ENCODE results near the gene CRYBA2.

Gene CRYBA2

DNA sequence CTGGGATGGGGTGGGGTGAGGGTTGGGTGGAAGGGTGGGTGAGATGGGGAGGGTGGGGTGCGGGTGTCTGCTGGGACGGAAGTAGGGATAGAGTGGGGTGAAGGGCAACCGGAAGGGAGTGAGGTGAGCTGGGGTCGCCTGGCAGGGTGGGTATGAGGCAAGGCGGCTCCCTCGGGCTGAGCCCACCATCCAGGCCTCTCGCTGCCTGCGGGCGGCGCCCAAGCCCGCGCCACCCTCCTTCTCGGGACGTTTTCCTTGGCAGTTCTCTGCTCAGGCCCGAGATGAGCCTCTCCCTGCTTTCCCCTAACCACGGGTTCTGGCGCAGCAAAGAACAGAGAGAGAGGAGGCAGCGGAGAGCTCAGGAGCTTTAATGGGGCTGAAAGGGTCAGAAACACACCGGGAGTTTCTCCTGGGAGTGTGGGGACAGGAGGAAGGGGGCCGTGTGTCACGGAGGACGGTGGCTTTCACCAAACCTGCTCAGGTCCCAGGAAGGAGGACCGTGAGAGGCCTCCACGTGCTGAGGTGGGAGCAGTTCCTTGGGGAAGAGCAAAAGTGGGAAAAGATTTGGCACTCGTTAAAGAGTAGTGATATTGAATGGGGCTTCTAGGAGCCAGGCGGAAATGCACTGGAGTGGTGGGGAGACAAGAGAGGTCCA, 12.4 kb downstream of the CRYBA2 start:
- DNase-seq: no peak

DNA sequence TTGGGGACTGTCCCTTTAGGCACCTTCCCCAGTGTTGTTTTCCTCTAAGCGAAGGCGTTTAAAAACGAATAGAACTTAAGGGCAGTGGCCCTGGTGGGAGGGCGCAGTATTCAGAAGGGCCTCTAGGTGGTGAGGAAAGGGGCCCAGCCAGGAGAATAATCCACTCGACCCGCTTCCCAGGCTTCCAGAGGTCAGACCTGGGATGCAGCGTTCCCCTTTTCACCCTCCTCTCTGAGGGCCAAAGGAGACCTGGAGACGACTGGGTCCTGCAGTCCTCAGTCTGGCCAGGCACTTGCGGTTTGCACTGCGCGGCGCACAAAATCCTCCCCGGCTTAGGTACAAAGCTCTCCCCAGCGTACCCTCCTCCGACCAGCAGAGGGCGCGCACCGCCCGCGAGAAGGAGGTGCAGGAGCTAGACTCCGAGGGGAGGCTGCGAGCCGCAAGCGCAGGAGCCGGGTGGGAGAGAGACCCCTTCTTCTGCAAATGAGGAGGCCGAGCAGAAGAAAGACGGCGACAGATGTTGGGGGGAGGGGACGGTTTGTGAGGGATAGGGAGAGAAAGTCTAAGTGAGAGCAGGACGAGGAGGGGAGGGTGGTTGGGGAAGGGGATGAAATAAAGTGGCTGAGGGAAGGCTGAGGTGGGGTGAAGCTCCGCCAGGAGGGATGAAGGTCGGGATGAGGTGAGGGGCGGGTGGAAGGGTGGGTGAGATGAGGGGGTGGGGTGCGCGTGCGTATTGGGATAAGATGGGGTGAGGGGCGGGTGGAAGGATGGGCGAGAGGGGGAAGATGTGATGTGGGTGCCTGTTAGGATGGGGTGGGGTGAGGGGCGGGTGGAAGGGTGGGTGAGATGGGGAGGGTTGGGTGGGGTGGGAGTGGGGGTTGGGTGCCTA, 13.1 kb downstream of the CRYBA2 start:
- peak; percentile 79 for DNase-seq

DNA sequence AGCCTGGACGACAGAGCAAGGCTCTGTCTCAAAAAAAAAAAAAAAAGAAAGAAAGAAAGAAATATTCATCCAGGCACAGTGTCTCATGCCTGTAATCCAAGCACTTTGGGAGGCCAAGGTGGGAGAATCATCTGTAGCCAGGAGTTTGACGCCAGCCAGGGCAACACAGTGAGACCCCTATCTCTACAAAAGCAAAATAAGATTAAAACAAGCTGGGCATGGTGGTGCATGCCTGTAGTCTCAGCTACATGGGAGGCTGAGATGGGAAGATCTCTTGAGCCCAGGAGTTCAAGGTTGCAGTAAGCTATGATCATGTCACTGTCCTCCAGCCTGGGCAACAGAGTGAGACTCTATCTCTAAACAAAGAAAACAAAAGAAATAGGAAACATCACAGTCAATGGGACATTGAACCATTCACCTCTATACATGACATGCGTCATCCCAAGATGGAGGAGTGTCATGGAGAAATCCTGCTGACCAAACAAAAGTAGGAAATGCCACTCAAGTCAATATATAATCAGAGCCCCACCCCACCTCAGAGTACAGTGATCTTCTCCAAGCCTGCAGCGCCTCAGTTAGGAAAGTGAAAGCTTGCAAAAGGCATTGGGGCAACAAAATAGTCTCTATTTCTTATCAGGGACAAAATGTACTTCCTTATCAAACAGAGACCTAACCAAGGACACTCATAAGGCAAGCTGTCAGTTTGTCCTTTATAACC, 18.0 kb downstream of the CRYBA2 start:
- DNase-seq: no peak

DNA sequence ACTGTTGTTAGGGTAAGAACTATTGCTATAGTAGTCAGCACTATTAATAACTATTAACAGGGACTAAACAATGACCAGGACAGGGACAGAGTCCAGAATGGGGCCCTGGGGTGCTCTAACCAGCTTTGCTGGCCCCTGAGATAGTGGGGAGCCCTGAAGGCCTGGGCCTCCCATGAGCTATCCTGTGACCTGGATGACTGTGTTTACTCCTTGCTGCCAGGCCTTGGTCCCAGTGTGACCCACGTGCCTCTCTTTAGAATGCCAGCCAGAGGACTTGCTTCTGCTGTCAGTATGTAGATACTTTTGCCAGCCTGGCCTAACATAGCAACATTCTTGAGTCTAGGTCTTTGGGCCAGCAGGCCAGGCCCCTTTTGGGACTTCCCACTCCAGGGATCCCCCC, 22.3 kb downstream of the CRYBA2 start:
- no peak for DNase-seq

DNA sequence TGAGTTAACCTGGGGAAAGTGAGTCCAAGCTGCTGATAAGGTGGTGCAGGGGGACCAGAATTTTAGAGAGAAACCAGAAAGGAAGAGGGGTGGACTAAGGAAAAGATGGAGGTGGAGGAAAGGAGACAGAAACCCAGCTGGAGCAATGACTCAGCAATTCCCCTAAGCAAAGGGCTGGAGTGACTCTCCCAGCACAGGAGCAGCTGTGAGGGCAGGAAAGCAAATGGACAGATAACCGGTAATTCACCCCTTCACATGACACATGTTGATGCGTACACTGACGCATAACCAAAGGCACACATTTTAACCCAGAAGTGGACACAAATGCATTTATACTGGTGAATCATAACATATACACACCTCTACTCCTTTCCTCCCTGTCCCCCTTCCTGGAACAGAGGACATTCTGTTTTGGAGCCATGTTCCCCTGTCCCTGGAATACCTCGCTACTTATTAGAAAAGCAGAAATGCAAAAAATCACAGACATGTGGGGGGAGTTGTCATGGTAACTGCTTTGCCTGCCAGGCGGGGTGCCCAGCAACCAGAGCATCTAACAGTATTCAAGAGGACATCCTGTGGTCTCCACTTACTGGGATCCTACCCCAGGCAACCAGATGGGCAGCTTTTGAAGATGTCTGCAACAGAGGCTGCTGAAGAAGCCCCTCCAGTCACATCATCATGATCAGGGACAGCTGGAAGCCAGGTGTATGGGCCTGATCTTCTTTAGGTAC, 29.0 kb downstream of the CRYBA2 start:
- DNase-seq: no peak

DNA sequence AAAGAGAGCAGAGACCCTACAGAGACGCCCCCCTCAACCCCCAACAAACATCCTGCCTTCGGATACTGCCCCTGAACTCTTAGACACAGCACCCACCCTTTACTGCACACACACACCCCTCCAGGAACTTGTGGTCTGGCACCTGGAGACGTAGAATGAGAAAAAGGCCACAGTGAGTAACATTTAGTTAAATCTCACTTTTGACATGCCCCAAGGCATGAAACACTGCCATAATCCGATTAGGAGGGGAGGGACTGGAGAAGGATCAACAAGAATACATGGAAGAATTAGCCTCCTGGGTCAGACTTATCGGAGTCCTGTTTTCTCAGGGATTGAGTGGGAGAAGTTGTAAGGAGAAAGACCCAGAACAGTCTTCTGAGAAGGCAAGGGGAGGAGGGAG, 29.6 kb downstream of the CRYBA2 start:
- DNase-seq: no peak

DNA sequence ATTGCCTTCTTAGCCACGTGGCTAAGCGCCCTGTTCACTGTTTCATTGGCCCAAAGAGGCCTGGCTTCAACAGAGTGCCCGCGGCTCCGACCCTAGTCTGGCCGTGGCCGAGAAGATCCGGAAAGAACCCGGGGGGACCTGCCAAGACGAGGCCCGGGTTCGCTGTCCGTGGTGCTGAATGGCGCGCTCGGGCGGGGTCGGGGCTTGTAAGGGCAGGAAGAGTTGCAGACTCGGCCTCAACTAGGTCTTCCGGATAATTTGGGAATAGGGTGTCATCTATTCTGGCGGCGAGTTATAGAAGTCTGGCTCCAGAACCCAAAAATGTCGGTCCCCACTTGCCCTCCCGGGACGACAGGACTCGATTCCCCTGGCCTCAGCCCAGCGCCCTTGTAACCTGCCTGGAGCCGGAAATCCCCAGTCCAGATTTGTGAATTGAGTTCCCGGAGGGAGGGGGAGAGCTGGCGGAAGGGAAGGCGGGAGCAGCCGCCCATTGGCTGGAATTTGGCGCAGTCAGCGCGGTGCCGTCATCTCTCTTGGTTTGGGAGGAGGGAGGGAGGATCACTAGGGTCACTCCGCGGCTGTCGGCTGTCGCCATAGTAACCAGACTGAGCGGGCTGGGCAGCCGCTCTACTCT, 30.2 kb downstream of the CRYBA2 start:
- DNase-seq: peak; percentile 59

DNA sequence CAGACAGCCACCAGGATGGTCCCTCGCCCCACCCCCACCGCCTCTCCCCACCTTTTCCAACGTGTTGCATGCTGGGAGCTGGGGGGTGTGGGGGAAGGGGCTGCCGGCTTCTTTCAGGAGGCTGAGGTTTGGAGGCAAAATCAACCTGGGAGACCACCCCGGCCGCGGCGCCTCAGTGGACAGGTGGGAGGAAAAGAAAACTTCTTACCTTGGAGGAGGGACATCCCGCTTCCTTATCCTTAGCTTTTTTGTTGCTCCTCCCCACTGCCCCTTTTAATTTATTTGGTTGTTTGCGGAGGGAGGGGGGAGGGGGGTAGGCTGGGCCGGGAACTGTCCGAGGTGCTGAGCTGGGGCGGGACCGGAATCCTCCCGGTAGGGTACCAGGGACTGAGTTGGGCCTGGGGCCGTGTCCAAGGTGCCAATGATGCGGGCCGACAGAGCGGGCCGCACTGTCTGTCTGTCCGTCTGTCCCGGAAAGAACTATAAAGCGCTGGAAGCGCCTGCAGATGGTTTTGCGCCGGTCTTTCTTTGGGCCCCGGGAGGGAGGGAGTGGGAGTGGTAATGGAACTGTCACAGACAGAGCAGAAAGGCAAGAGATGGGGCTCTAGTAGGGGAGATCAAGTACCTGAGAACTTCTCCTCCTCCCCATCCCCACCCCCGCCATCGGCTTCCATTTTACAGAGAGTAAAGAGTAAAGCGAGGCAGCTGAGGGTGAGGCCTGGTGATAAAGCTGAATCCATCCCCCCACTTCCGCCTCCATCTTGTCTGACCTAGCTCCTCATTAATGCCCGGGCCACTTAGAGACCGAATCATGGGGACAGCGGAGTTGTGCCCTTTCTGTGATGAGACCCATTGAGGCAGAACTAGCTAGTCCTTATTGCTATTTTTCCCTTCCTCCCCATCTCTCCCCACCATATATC, 31.3 kb downstream of the CRYBA2 start:
- no peak for DNase-seq

DNA sequence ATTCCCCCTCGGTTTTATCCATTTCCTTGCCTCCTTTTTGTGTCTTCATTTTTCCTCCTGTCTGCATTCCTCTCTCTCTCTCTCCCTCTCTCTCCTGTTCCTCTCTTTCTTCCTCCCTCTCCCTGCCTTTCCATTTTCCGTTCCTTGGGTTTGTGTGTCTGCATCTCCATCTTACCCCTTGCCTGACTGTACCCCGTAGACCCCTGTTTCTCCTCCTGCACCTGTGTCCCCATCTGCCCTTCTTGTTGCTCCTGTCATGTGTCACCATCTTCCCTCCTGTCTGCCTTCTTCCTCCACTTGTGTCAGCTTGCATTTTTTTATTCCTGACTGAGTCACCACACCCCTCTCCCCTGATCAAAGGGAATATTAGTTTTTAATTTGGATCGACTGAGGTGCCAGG, 32.0 kb downstream of the CRYBA2 start:
- no peak for DNase-seq

DNA sequence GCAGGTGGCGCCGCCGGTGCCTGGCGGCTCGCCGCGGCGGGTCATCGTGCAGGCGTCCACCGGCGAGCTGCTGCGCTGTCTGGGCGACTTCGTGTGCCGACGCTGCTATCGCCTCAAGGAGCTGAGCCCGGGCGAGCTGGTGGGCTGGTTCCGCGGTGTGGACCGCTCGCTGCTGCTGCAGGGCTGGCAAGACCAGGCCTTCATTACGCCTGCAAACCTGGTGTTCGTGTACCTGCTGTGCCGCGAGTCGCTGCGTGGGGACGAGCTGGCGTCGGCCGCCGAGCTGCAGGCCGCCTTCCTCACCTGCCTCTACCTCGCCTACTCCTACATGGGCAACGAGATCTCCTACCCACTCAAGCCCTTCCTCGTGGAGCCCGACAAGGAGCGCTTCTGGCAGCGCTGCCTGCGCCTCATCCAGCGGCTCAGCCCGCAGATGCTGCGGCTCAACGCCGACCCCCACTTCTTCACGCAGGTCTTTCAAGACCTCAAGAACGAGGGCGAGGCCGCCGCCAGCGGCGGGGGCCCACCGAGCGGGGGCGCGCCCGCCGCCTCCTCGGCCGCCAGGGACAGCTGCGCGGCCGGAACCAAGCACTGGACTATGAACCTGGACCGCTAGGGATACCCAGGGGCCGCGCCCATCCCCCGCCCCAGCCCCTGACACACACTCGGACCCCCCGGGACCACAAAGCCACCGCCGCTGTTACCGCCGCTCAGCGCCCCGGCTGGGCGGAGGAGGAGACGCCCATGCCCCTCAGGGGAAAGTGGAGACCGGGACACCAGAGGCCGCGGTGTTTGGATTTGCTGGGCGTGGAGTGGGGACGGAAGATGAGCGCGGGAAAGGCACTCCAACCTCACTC, 32.7 kb downstream of the CRYBA2 start:
- no peak for DNase-seq

DNA sequence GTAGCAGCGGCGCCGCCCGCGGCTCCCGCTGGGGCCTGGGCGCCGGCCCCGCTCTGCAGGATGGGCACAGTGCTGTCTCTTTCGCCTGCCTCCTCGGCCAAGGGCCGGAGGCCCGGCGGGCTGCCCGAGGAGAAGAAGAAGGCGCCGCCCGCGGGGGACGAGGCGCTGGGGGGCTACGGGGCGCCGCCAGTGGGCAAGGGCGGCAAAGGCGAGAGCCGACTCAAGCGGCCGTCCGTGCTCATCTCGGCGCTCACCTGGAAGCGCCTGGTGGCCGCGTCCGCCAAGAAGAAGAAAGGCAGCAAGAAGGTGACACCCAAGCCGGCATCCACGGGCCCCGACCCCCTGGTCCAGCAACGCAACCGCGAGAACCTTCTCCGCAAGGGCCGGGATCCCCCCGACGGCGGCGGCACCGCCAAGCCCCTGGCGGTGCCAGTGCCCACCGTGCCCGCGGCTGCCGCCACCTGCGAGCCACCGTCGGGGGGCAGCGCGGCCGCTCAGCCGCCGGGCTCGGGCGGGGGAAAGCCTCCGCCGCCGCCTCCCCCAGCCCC, 33.4 kb downstream of the CRYBA2 start:
- no peak for DNase-seq

DNA sequence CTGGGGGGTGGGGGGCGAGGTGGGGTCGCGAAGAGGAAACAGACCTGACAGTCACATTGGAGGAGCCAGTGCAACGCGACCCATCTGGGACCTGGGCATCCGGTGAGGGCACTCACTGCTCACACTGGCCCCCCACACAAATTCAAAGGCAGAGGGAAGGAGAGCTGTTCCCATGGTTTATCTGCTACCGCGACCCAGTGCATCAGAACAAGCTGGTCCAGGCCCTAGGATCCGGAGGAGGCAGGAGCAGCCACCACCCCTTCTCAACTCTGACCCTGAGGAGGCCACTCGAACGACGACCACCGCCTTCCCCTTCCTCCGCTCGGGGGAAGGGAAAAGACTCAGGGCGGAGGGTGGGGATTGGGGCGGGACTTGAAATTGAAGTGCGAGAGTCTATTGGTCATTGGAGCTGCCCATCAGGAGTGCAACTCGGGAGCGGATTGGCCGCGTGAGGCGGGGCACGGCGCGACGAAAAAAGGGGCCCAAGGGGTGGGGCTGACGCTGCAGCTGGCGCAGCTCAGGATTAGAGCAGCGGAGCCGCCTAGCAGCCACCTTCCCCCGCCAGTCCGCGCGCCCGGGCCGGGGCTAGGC, 34.0 kb downstream of the CRYBA2 start, which contains the start of gene CDK5R2:
TSS of gene CDK5R2 (plus strand) at position 526 of the 591 bp plus-strand sequence. CDS start 155 bp downstream, outside the sequence.
- peak; percentile 46 for DNase-seq

DNA sequence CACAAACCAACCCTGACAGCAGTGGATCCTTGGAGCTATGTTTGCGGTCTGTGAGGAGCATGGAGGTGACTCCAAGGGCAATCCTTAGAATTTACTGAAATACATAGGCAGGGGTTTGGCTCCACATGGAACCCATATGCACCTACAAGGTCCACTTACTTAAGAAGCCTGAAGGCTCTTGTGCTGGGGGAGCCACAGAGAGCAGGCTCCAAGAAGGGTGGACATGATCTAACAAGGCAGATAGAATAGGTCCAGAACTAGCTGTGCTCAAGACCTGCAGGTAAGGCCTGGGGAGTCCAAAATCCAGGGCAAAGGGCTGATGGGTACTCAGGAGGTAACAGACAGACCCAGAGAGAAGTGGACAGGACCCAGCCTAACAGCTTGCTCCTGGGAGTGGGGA, 34.9 kb downstream of the CRYBA2 start:
- DNase-seq: no peak

DNA sequence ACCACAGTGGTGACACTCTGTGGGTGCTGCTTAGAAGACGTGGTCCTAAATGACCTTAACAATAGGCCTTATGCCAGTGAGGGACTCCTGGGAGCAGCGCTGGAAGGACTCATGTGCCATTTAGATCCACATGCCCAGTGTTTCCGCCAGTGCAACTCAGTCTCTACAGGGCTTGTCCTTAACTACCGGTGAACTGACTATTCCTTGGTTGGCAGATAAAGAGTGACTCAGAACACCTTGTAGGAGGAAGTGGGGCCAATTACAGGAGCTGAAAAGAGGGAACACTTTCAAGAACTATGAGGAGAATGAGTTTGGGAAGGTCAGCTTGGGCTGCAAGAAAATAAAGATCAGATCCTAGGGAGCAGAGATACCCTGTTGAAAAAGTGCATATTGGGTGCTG, 35.6 kb downstream of the CRYBA2 start:
- no peak for DNase-seq

DNA sequence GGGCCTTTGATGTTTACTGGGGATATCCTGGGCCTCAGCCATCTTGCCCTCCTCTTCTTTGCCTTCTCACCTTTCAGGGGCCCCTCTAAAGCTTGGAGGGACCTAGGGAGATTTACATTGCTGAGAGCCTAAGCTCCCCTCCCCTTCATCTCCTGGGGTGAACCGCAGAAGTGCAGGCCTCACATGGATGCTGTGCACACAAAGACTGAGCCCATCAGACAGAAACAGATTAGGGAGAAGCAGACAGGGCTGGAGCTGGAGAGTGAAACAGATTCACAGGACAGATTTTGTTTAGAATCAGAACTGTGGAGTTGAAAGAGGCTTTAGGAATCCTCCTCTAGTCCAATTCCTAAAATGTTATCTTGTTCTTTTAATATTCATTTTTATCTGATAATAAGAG, 37.2 kb downstream of the CRYBA2 start:
- DNase-seq: no peak

DNA sequence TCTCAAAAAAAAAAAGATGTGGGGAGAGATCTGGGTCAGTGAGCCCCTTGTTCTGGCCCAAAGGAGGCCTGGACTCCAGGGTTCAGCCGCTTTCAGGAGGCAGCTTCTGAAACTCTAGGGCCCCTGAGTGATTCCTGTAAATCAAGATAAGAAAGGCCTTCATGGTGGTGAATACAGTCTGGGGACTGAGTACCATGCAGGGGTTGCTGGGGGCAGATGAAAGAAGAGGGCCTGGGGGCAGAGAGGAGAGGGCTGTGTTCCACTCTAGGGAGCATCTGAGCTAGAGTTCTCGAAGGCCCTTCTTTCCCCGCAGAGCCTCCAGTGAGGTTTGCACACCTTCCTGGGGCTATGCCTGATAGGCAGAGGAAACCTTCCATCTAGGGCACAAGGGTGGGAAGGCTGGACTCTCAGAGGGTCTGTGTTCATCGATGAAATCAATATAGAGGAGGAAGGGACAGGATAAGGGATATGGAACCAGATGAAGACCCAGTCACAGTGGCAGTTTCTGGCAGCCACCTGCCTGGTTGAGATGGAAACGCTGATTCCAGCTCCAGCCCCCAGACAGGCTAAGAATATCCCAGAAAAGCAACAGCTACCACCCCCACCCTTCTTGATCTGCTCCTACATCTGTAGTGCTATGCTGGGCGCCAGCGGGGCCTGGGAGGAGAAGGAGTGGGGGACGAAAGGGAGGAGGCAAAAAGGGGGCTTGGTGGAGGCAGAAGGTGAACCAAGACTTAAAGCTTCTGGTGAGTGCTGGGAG, 38.5 kb downstream of the CRYBA2 start:
- no peak for DNase-seq

DNA sequence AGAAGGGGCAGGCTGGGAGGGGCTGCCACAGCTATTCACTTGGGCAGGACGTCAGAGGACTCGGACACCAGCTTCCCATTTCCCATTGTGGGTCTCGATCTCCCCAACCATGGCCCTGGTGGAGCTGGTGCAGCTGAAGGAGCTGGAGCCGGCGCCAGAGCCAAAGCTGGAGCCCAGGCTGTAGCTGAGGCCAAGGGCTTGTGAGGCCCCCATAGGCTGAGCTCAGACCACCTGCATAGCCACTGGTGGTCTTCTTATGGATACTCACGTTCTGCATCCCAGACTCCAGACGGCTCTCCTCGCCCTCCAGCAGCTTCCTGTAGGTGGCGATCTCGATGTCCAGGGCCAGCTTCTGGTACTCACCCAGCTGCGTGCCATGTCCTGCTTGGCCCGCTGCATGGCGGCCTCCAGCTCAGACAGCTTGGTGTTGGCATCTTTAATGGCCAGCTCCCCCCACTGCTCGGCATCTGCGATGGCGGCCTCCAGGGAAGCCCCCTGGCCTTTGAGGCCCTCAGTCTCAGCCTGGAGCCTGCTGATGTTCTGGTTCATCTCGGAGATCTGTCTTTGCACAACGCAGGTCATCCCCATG, 39.8 kb downstream of the CRYBA2 start:
- no peak for DNase-seq

DNA sequence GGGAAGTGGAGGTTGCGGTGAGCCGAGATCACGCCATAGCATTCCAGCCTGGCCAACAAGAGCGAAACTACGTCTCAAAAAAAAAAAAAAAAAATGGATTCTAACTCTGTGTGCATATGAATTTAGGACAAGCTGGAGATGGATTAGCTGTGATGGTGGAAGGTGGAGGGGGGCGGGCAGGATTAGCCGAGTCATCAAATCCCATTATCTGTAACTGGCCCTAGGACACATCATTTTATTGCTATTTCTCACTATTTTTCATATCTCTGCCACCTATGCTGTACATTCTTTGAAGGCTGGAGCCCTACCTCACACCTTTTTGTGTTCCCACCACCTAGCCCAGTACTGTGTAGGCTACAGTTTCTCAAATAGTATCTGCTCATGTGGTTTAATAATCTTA, 41.1 kb downstream of the CRYBA2 start:
- no peak for DNase-seq

Measured in activated gamma-delta T cell treated with Interleukin-2 at 50 U/mL for 16 hours (primary cell).